AG20443 (cell line): ENCODE results near the gene STRBP.
"Not testable (repeated sequence)": the region's sequence is repeated elsewhere in the genome, so short reads cannot be mapped to it uniquely, and the experiment has no call there.

Source experiments
- DNase-seq: peaks from one replicate; pipeline ENCODE4 v3.0.0; 2012; ENCODE audit warnings: low spot score, mixed read lengths

The STRBP gene

DNA sequence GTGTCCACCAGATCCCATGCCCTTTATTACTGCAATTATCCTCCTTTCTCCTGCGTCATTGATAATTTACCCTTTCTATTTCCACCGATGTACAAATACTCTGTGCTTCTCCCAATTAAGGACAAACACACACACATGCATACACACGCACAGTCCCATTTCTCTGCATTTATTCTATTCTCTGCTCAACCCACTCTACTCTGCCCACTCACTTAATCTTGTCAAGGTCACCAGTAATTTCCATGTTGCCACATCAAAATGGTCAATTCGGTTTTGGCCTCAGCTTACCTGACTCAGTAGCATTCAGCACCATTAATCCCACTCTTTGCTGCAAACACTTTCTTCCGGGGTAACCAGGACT lies 14.6 kb upstream of the STRBP start:
- DNase-seq, result no peak

DNA sequence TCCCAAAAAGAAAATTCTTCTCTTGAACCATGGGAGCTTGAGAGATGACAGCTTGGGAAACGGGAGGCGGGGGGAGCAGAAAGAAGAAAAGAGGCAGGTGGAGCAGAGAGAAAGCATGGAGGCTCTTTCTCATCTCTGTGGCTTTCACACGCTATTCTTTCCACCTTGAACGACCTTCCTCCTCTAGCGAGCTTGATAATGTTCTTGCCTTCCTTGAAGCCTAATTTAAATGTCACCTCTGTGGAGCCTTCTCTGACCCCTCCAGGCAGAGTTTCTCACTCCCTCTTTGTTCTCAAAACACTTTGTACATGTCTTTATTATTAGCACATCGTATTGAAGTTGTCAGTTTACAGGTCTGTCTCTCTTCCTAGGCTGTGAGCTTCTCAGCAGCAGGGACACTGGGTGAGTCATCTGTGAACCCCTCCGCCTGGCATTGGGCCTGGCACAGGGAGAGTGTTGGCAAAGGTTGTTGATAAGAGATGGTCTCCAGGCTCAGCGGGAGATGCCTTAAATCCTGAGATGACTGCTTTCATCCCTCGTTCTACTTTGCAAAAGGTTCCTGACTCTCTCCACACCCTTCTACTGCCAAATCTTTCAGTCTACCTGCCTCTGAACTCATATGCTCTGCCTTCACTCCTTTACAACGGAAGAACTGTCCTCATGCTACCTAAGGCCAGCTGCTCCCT lies 14.1 kb upstream of the STRBP start:
- no peak for DNase-seq

DNA sequence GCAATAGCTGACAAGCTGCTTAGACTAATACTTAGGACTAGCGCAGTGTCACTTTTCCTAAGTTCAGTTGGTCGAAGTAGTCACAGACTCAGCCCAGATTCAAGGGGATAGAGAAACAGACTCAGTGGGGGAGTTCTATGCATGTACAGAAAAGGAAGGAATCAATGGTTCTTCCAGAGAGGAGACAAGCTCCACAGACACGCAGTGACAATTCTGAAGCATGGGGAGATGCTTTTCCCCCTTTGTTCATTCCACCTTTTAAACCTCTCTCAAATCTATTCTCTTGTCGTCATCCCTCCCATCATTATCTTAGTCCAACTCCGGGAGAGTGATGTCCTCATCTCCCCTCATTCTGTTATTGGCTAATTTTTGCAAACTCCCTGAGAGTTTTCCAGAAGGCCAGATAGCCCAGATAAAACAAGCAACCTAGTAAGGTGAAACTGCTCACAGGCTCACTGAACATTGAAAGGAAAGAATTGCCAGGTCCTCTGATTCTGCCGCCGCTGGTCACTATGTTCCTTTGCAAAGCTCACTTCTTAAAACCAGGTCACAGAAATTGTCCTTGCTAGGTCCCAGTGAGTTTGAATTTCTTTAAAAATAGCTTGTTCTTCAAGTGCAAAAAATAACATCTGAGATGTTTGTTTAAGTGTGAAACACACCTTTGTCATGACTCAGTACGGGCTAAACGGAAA lies 13.4 kb upstream of the STRBP start:
- no peak for DNase-seq

DNA sequence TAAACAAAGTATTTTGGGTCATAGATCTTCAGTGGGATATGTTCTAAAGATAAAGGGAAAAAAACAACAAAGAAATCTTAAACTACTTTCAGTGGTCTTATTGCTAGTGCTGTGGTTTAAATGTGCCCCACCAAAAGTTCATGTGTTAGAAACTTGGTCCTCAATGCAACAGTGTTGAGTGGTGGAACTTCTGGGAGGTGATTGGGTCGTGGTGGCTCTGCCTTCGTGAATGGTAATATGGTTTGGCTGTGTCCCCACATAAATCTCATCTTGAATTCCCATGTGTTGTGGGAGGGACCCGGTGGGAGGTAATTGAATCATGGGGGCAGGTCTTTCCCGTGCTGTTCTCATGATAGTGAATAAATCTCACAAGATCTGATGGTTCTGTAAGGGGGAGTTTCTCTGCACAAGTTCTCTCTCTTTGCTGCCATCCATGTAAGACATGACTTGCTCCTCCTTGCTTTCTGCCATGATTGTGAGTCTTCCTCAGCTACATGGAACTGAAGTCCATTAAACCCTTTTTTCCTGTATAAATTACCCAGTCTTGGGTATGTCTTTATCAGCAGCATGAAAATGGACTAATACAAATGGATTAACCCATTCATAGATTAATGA lies 10.6 kb upstream of the STRBP start:
- DNase-seq, result not testable (repeated sequence)

DNA sequence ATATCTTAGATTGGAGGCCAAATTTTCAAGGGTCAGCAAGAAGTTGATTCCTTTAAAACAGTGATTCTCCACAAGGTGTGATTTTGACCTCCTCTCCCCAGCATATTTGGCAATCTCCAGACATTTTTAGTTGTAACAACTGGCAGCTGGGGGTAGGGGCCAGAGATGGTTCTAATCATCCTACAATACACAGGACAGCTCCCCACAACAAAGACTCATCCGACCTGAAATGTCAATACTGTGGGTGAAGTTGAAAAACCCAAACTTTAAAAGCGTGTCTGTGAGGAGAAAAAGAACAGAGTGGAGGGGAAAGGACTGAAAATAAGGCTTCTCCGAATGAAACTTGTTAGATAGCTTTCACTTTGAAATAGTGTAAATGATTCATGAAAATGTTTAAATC lies 10.0 kb upstream of the STRBP start:
- no peak for DNase-seq

DNA sequence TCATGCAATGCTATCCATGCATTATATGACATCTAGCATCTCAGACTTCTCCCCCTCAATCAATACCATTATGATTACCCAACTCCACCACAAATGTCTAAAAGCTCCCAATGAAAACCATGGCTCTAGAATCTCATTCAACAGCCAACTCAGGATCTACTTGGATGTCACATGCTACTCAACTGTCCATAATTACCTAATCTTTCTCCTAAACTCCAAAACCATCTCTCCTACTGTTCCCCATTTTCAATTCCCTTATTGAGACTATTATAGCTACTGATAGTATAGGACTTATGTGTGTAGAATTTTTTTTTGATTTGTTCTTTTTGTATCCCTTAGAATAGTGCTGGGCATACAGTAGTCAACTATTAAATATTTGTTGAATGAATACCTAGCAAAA lies 8.2 kb upstream of the STRBP start:
- no peak for DNase-seq

DNA sequence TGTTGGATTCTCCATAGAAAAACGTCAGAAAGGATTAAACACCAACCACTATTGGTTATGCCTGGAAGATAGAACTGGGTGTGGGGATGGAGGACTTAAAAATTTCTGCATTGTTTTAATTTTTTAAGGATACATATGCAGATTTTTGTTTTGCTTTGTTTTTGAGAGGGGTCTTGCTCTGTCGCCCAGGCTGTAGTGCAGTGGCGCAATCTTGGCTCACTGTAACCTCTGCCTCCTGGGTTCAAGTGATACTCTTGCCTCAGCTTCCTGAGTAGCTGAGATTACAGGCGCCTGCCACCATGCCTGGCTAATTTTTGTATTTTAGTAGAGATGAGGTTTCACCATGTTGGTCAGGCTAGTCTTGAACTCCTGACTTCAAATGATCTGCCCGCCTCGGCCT lies 2.7 kb upstream of the STRBP start:
- not testable (repeated sequence) for DNase-seq

DNA sequence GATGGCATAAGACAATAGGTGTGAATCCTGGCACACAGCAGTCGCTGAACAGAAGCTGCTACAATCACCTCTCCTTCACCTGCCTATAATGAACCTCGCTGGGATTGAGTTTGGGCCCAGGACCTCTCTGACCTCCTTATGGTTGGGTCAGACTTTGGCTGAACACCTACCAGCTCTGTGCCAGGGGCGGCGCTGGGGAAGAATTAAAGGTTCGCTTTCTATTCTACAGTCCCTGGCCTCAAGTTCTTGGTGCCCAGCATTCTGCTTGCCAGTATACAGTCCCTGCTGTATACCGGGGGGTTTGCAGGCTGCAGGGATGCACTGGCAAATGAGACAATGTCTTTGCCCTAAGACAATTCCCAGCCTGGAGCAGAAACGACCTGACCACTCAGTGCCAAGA lies 895 bp upstream of the STRBP start:
- no peak for DNase-seq

DNA sequence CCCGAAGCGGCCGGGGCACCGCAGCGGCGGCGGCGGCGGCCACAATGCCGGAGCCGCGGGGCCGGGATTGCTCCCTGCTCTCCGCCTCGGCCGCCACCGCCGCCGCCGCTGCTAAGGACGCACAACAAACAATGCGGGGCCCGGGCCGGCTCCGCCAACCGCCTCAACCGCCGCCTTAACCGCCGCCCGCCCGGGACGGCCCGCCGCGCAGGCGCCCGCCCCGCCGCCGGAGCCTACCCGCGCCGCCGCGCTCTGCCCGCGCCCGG lies 254 bp downstream of the STRBP start:
- no peak for DNase-seq

DNA sequence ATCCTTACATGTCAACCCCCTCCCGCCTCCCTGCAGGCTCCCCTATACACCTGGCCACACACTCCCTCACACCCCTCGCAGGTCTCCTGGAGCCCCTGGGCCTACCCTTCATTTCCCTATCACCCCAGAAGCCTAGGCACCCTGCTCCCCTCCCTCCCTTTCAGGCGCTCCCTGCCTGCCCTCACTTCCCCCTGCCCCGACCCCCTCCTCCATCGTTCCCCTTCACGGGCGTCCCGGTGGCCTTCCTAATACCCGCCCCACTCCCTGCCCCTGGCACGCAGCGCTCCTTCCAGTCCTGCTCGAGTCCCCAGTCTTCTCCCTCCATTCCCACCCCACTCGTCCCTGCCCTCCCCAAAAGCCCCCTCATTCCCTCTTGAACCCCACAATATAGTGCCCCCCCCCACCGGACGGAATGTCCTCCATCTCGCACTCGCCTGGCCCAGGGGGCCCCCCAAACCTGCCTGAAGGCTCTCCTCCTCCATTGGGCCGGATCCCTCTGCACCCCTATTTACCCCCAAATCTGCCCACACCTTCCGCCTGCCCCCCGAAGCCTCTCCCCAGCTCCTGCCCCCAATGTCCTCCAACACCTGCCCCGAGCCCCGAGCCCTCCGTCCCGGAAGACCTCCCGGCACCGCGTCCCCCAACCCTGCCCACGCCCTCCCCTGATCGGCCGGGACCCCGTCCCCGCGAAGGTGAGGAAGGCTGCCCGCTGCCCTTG lies 746 bp downstream of the STRBP start:
- no peak for DNase-seq

DNA sequence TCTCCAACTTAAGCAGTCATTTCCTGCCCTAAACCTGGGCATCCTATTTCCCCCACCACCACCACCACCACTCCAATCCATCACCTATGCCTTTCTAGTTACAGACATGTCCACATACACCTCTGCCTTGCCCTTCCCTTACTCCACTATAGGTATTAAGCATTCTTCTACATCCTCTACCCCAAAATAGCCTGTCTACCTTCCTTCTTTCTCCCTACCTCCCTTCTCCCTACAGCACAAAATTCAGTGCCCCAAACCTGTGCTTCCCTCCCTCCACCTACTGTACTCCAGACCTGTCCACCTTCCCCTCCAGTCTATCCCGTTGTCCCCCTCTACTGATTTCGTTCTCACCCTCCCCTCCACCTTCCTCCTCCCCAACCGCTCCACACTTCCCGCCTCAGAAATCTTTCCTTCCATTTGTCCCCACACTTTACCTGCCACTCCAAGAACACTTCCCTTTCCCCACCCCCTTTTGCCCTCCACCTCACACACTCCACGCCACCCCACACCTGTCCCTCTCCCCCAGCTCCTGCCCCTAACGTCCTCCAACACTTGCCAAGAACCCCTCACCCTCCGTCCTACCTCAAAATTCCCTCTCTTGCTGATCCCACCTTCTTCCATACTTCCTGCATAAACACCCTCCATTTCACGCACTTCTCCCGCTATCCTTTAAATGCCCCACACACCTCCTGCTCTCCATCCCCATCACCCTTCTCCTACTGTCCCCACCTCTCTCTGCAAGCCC lies 1.6 kb downstream of the STRBP start:
- DNase-seq, result no peak

DNA sequence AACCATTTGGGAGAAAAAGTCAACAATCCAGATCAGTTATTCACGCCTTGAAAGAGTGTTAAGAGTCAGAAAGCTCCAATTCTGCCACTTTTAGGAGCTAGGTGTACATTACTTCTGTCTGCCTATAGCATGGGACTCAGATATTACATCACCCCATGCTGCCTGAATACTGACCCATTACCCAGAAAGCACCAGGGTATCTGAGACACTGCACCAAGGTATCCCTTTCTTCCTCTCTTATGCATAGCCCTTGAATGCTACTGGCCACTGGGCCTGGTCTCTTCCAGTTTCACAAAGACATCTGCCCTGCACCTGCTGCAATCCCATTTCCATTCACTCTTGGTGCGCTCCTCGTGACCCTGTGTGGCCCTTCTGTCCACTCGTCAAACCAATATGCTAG lies 2.6 kb downstream of the STRBP start:
- DNase-seq, result no peak

DNA sequence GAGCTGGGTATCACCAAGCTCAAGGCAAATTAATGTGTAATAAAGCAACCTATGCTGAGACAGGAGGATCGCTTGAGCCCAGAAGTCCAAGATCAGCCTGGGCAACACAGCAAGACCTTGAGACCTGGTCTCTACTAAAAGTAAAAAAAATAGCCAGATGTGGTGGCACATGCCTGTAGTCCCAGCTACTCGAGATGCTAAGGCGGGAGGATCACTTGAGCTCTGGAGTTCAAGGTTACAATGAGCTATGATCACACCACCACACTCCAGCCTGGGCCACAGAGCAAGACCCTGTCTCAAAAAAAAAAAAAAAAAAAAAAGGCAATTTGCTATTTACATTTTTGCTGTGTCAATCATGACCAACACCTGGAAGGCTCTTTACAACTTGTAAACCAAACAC lies 5.2 kb downstream of the STRBP start:
- DNase-seq, result no peak

DNA sequence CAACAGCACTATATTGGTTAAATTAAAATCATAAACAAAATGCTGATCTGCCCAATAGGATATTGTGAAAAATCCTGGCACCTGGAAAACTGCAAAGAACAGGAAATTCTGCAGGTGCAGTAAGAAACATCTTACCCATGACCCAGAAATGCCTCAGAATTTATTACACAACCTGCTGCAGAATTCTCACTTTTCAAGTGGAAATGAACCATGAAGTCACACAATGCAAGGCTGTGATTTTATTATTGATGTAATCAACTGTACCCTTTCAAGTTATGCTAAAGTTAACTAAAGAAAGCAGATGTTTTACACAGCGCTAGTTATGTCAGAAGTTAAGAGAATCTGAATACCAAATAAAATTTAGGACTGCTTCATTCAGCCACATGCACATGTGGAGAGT lies 6.0 kb downstream of the STRBP start:
- no peak for DNase-seq

DNA sequence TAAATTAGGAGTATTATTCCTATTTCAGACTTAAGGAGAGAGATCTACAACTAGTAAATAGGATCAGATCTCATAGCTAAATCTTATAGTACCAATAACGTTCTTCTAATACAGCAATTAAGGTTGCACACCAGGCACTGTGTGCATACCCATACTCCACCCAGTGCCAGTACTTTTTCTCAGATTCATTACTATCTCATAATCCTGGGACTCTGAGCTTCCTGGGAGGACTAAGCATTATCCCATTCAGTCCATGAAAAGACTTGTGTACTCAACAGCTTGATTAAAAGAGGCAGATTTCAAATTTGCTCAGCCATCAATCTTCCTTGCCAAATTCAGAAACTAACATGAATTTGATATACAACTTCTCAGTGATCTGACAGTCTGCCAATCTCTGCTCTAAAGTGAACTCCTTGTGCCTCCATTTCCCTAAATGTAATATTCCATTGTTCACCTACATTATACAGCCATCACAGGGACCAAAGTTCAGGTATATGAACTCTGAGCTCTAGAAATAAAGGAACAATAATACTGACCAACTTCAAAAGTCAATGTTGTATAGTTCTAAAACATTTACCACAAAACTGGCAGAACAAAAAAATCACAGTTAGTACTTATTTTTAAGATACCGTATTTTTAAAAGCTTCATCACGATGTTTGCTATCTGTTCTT lies 7.2 kb downstream of the STRBP start:
- DNase-seq, result no peak

DNA sequence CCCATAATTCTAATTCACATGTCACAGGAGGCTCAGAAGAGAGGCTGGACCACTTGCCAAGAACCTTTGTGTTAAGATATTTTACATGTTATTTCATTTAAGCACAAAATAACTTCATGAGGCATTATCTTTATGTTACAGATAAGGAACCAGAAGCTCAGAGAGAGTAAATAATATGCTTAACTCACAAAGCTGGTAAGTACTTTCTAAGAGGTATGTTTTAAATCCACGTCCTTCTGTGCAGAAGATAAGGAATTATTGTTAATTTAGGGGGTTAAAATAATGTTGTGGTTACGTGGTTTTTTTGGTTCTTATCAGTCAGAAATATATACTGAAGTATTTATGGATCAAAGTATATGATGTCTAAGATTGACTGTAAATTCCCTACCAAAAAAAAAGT lies 8.0 kb downstream of the STRBP start:
- DNase-seq, result no peak

DNA sequence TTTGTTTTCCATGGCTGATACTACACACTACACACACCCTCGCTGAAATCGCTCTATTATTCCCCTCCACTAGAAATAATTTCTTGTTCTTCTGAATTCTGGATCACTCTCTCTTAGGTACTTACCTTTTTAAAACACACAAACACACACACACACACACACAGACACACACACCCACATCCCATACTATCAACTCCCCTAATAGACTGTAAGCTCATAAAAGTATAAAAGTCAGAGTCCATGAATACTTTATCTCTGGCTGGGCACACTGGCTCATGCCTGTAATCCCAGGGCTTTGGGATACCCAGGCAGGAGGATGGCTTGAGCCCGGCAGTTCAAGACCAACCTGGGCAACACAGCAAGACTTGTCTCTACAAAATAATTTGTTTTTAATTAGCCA lies 11.1 kb downstream of the STRBP start:
- no peak for DNase-seq

DNA sequence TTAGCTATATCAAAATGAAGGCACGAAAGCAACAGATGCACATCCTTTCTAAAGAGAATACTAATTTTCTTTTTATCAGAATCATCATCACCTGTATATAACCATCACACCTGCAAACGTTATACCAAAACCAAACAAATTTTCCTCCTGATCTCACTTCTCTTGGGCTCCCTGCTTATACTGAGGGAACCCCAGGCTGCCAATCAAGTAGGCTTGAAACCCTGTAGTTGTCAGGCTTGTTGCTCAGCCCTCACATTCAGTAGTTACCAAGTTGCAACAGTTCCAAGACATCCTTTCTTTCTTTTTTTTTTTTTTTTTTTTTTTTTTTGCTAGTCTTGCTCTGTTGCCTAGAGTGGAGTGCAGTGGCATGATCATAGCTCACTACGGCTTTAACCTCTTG lies 12.7 kb downstream of the STRBP start:
- DNase-seq, result no peak

DNA sequence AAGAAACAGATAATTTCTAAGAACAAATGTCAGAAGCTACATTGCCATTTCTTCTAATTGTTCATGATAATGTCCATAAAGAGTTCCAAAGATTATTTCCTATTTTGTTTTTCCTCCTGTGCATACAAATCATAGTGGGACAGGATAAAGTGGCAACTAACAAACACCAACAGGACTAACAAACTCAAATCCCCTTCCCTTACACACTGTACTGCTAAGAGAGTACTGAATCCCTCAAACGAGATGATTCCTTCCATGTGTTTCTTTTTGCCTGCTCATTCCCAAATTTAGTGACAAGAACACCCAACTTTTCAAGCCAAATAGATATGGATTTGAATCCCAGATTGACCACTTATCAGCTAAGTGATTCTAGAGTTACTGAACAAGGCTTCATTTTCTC lies 15.2 kb downstream of the STRBP start:
- DNase-seq, result no peak

DNA sequence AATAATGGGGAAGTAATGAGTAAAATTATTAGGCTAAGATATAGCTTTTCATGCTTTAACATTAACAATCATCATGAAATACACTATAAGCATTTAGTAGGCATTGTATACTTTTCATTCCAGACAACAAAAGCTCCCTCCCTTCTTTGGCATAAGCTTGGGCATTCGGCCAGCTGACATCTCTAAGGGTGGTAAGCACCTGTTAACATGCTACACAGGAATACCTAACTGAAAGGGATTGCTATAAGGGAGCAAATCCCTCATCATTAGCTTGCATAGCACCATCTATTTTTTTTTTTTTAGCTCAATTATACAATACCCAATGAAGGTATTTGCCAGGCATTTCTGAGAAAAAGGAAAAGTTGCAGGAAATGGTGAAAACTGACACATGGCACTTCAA lies 16.6 kb downstream of the STRBP start:
- no peak for DNase-seq

DNA sequence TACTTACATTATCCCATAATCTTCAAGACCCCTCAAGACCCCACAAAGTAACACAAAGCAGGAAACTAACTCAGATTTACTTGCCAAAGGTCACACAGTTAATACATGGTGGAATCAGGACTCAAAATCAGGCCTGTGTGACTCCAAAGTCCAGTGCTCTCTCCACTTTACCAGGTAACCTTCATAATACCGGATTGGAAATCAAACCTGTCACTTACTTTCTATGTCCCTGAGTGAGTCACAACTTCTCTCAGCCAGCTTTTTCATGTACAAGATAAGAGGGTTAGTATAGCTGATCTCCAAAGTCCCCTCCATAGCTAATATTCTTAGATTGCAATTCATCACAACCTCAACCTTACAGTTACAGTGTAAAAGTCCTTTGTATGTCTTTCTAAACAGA lies 17.1 kb downstream of the STRBP start:
- no peak for DNase-seq

DNA sequence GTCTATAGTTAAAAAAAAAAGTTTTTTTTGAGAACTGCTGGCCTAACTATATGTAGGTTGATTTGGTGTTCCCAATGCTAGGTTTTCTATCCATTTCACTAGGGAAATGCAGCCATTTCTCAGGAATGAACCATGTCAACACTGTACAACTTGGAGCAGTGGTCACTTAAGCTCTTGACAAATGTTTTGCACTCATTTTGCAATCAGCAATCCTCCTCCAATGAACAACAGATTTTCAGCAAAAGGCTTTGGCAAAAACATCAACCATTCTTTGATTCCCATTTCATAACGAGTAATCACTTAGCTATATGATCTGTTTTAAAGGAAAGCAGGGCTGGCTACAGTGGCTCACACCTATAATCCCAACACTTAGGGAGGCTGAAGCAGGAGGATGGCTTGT lies 17.9 kb downstream of the STRBP start:
- DNase-seq, result peak; percentile 34
